H1 (cell line): ENCODE measurements around the gene TPPP. TPM values are rescaled to one million over a fixed set of nuclear protein-coding genes. Genes with fewer than 3 reads are reported as not detected.

Source experiments
- CTCF ChIA-PET: fragments of 300-600 bp; sonication (Branson Sonifier 250); formaldehyde crosslinking; loops from one replicate; lab custom pipeline; 2021; ENCODE audit not compliant: partially characterized antibody; lab: Charles Lee
- POLR2A ChIA-PET: fragments of 300-600 bp; sonication (Branson Sonifier 250); formaldehyde crosslinking; loops from one replicate; lab custom pipeline; 2021; ENCODE audit warnings: inconsistent platforms; ENCODE audit not compliant: partially characterized antibody; lab: Charles Lee
- DNase-seq, 2 experiments: peaks; one replicate each; pipeline versions ENCODE4 v3.0.0 to v3.0.0-alpha.2; 2010 to 2022; ENCODE audit warnings: low spot score in 2 of 2, low read depth in 1 of 2, mixed read lengths in 1 of 2
- FAIRE-seq: peaks from 2 replicates; lab custom pipeline; 2011; peaks lifted over from hg19 to GRCh38; lab: Jason Lieb, UNC
- H2AFZ ChIP-seq: 2 replicates; pipeline ENCODE4 v1.8.1; 2012; ENCODE audit warnings: low read length, inconsistent platforms
- H2AK5ac ChIP-seq: 2 replicates; pipeline ENCODE4 v1.6.1; 2013; ENCODE audit warnings: low read depth, low read length
- H2BK120ac ChIP-seq: replicated peaks from 2 replicates; pipeline ENCODE3; 2013; ENCODE audit warnings: low read depth, low read length, inconsistent platforms
- H2BK12ac ChIP-seq: 2 replicates; pipeline ENCODE4 v1.6.1; 2013; ENCODE audit warnings: low read depth, low read length
- H2BK15ac ChIP-seq: 2 replicates; pipeline ENCODE4 v1.6.1; 2013; ENCODE audit warnings: low read length
- H2BK20ac ChIP-seq: 2 replicates; pipeline ENCODE4 v1.6.1; 2013; ENCODE audit warnings: low read length
- H2BK5ac ChIP-seq: 2 replicates; pipeline ENCODE4 v1.6.1; 2013; ENCODE audit warnings: low read depth, low read length
- H3K14ac ChIP-seq: 2 replicates; pipeline ENCODE4 v1.6.1; 2013; ENCODE audit warnings: inconsistent platforms; ENCODE audit not compliant: insufficient read length
- H3K18ac ChIP-seq: 2 replicates; pipeline ENCODE4 v1.6.1; 2013; ENCODE audit warnings: low read length; ENCODE audit errors: extremely low read depth
- H3K23ac ChIP-seq: 2 replicates; pipeline ENCODE4 v1.6.1; 2013; ENCODE audit warnings: inconsistent platforms; ENCODE audit not compliant: insufficient read length
- H3K23me2 ChIP-seq: 2 replicates; pipeline ENCODE4 v1.6.1; 2013; ENCODE audit warnings: low read depth, low read length
- H3K27ac ChIP-seq: 2 replicates; pipeline ENCODE4 v1.6.1; 2011; ENCODE audit warnings: low read depth, low read length, inconsistent platforms
- H3K27me3 ChIP-seq, 4 experiments: replicated peaks in 1 of 4; 1 replicate in 1 of 4; 2 replicates in 3 of 4; pipeline versions ENCODE4 v1.6.1 to v1.8.1; 2011 to 2013; ENCODE audit warnings: low read length in 3 of 4, mild to moderate bottlenecking in 3 of 4, inconsistent platforms in 2 of 4, mixed read lengths in 2 of 4, moderate library complexity in 1 of 4; ENCODE audit not compliant: control insufficient read depth in 3 of 4, insufficient read depth in 3 of 4; ENCODE audit errors: extremely low read depth in 1 of 4
- H3K36me3 ChIP-seq, 4 experiments: 2 replicates each; pipeline versions ENCODE4 v1.6.1 to v1.8.1; 2011 to 2013; ENCODE audit warnings: mild to moderate bottlenecking in 4 of 4, low read length in 3 of 4, moderate library complexity in 2 of 4, control low read depth in 1 of 4, inconsistent platforms in 1 of 4; ENCODE audit not compliant: insufficient read depth in 4 of 4, control insufficient read depth in 2 of 4
- H3K4ac ChIP-seq: replicated peaks from 2 replicates; pipeline ENCODE3; 2013; ENCODE audit warnings: low read length, low read depth, mixed read lengths, inconsistent platforms; ENCODE audit not compliant: insufficient read length
- H3K4me1 ChIP-seq, 4 experiments: replicated peaks in 1 of 4; 1 replicate in 1 of 4; 2 replicates in 3 of 4; pipeline versions ENCODE4 v1.6.1 to v1.8.1; 2011 to 2013; ENCODE audit warnings: low read length in 3 of 4, inconsistent platforms in 2 of 4, mixed read lengths in 1 of 4; ENCODE audit not compliant: insufficient read depth in 4 of 4, control insufficient read depth in 3 of 4
- H3K4me2 ChIP-seq, 2 experiments: 2 replicates each; pipeline versions ENCODE4 v1.6.1 to v1.8.1; 2011 to 2013; ENCODE audit warnings: low read depth in 2 of 2, low read length in 2 of 2, control low read depth in 1 of 2, inconsistent platforms in 1 of 2, mild to moderate bottlenecking in 1 of 2; ENCODE audit not compliant: insufficient read depth in 1 of 2
- H3K4me3 ChIP-seq, 4 experiments: fragments of 200-600, 300-600 bp in 1 of 4; sonication (generic), shearing (Covaris generic), sonication (Bioruptor Twin) in 1 of 4; 2 replicates each; pipeline versions ENCODE4 v1.5.1 to v1.8.1; 2011 to 2016; ENCODE audit warnings: low read length in 4 of 4, low read depth in 3 of 4, control low read depth in 2 of 4, inconsistent platforms in 2 of 4, mild to moderate bottlenecking in 2 of 4, mixed read lengths in 1 of 4, moderate library complexity in 1 of 4; ENCODE audit not compliant: insufficient read depth in 2 of 4; ENCODE audit errors: extremely low read depth in 1 of 4
- H3K56ac ChIP-seq: replicated peaks from 2 replicates; pipeline ENCODE3; 2013; ENCODE audit warnings: low read depth, mild to moderate bottlenecking, mixed read lengths, low read length, inconsistent platforms; ENCODE audit not compliant: insufficient read length
- H3K79me1 ChIP-seq: 2 replicates; pipeline ENCODE4 v1.6.1; 2013; ENCODE audit warnings: low read depth, low read length, control low read depth
- H3K79me2 ChIP-seq, 2 experiments: 2 replicates each; pipeline versions ENCODE4 v1.6.1 to v1.8.1; 2012 to 2013; ENCODE audit warnings: low read length in 2 of 2, mild to moderate bottlenecking in 2 of 2, inconsistent platforms in 1 of 2; ENCODE audit not compliant: insufficient read depth in 2 of 2, control insufficient read depth in 1 of 2
- H3K9ac ChIP-seq, 4 experiments: replicated peaks in 1 of 4; 1 replicate in 1 of 4; 2 replicates in 3 of 4; pipeline versions ENCODE4 v1.6.1 to v1.8.1; 2011 to 2013; ENCODE audit warnings: low read depth in 3 of 4, low read length in 3 of 4, control low read depth in 2 of 4, mild to moderate bottlenecking in 2 of 4, moderate library complexity in 2 of 4, inconsistent platforms in 1 of 4; ENCODE audit errors: extremely low read depth in 1 of 4
- H3K9me3 ChIP-seq, 2 experiments: 2 replicates each; pipeline versions ENCODE4 v1.6.1 to v1.8.1; 2012 to 2013; ENCODE audit warnings: mild to moderate bottlenecking in 2 of 2, moderate library complexity in 2 of 2, control low read depth in 1 of 2, inconsistent platforms in 1 of 2, low read depth in 1 of 2, low read length in 1 of 2, mixed read lengths in 1 of 2; ENCODE audit not compliant: insufficient read depth in 2 of 2
- H4K20me1 ChIP-seq, 2 experiments: replicated peaks in 1 of 2; 2 replicates each; pipeline versions ENCODE3 to v1.8.1; 2011 to 2013; ENCODE audit warnings: inconsistent platforms in 2 of 2, low read length in 2 of 2, mild to moderate bottlenecking in 1 of 2; ENCODE audit not compliant: insufficient read depth in 2 of 2, control insufficient read depth in 1 of 2
- H4K5ac ChIP-seq: 2 replicates; pipeline ENCODE4 v1.6.1; 2013; ENCODE audit warnings: low read length, low read depth, mixed read lengths, inconsistent platforms; ENCODE audit not compliant: insufficient read length
- H4K8ac ChIP-seq: 2 replicates; pipeline ENCODE4 v1.8.0; 2013; ENCODE audit warnings: mild to moderate bottlenecking, moderate library complexity, low read length, inconsistent platforms; ENCODE audit not compliant: insufficient read depth; ENCODE audit errors: extremely low read depth
- H4K91ac ChIP-seq: replicated peaks from 2 replicates; pipeline ENCODE3; 2013; ENCODE audit warnings: low read length, mixed read lengths, inconsistent platforms; ENCODE audit not compliant: insufficient read length
- CBX8 ChIP-seq: fragments of 300-800, 300-1000 bp; sonication (generic); IDR thresholded peaks from 2 replicates; pipeline ENCODE4 v1.7.1; 2016; ENCODE audit warnings: low read depth, low read length, borderline replicate concordance
- EZH2 ChIP-seq: fragments of 200-600 bp; sonication (generic); IDR thresholded peaks from 2 replicates; pipeline ENCODE4 v1.7.1; 2012; ENCODE audit warnings: low read depth, mild to moderate bottlenecking, moderate library complexity, low read length, inconsistent platforms; ENCODE audit not compliant: severe bottlenecking
- FOSL1 ChIP-seq: IDR thresholded peaks from 2 replicates; pipeline ENCODE4 v1.6.1; 2011; ENCODE audit warnings: mild to moderate bottlenecking, low read depth, low read length, moderate library complexity; ENCODE audit not compliant: insufficient read depth
- GTF2F1 ChIP-seq: IDR thresholded peaks from 2 replicates; pipeline ENCODE4 v1.6.1; 2012; ENCODE audit warnings: low read depth, low read length, improper control_type of control experiment, borderline replicate concordance
- MAFK ChIP-seq: IDR thresholded peaks from 2 replicates; pipeline ENCODE4 v1.6.1; 2012; ENCODE audit warnings: low read depth, mild to moderate bottlenecking, improper control_type of control experiment, low read length
- WGBS, 2 experiments: shearing (Covaris generic) in 1 of 2; methylation state at CpG; one replicate each; pipeline versions ENCODE4 v1.1.6 to v1.1.7; 2013 to 2015; ENCODE audit warnings: low lambda C conversion rate in 2 of 2, mixed read lengths in 2 of 2, inconsistent platforms in 1 of 2, low coverage in 1 of 2, missing lambda C conversion rate in 1 of 2; ENCODE audit not compliant: insufficient replicate concordance in 2 of 2, insufficient coverage in 1 of 2, insufficient read length in 1 of 2; ENCODE audit errors: extremely low coverage in 1 of 2, missing lambda C conversion rate in 1 of 2; 5-methylcytosine and 5-hydroxymethylcytosine counted together
- polyA plus RNA-seq, 7 experiments: library from polyadenylated mRNA; depleted of rRNA in 3 of 7; stranded (reverse) in 5 of 7; unstranded in 2 of 7; fragments of >200 nt in 5 of 7; fragments of 200-250 nt in 2 of 7; gene quantifications; 1 replicate in 5 of 7; 2 replicates in 1 of 7; 4 replicates in 1 of 7; pipeline versions ENCODE4 v1.2.1 to v1.2.3, GENCODE V29; 2011 to 2013; ENCODE audit warnings: missing spikeins in 2 of 7, mixed read lengths in 2 of 7
- total RNA-seq: library from RNA; stranded (reverse); fragmentation: NEBNext Ultra II Directional; extraction: Animal tissue kit (Norgen Biotek cat#: 25700); gene quantifications from 2 replicates; pipeline ENCODE4 v1.2.1, GENCODE V29; 2021
- TF ChIP-seq, protein P1 (sequence below): IDR thresholded peaks from 2 replicates; pipeline ENCODE4 v1.6.1; 2012; ENCODE audit warnings: inconsistent platforms

Gene TPPP
- total and polyA plus RNA-seq, 2 of the 8 experiments (the other 6 are each of a cell fraction or from before 2014, with no cell fraction given) = 0.36 to 0.93 TPM

DNA sequence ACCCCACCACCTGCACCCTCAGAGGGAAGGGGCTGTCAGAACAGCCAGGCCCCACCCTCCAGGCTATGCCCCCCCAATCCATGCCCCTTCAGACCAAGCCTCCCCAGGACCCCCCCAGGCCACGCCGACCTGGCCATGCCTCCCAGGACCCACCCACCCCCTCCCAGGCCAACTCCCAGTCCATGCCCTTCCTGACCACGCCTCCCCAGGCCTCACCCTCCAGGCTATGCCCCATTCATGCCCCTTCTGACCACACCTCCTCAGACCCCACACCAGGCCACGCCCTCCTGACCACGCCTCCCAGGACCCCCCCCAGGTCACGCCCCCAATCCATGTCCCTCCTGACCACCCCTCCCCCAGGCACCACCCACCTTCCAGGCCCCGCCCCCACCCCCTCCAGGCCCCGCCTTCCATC lies 27.6 kb downstream of the TPPP start:
- H4K8ac ChIP-seq = no peak overlapping the region
- peaks cover 0 to 9% (median 0%) of the 10 kb centered on the region in 4 experiments; a peak in 2 of 7 replicates for H3K4me1 ChIP-seq
- H2BK20ac ChIP-seq = no peak overlapping the region
- H4K5ac ChIP-seq = no peak overlapping the region
- no peak overlapping the region for H3K4ac ChIP-seq
- DNase-seq (no peak), FAIRE-seq (no peak)
- H2AFZ ChIP-seq = no peak overlapping the region
- no peaks in the 10 kb centered on the region for H3K9me3 ChIP-seq
- no peaks in the 10 kb centered on the region for H3K27me3 ChIP-seq
- H3K4me3 ChIP-seq = no peak overlapping the region
- CTCF ChIA-PET = interaction anchor here (1.0 kb wide), 1 partner anchor 12 kb away, joined by 3 read pairs; no protein-coding TSS in a partner anchor
- no peak overlapping the region for H2BK120ac ChIP-seq
- no peak overlapping the region for H3K9ac ChIP-seq
- no peak overlapping the region for H3K14ac ChIP-seq
- H3K36me3 ChIP-seq = peaks cover 3 to 31% (median 6%) of the 10 kb centered on the region in 4 experiments; a peak in 6 of 8 replicates
- peaks cover 4% of the 10 kb centered on the region; the same call in 1 of the 2 replicates for H3K79me1 ChIP-seq
- no peak overlapping the region for H2AK5ac ChIP-seq
- peaks cover 7 to 16% of the 10 kb centered on the region in 2 experiments for H4K20me1 ChIP-seq
- H2BK5ac ChIP-seq = no peak overlapping the region
- H3K56ac ChIP-seq = no peak overlapping the region
- H3K79me2 ChIP-seq = no peaks in the 10 kb centered on the region
- H2BK15ac ChIP-seq = no peak overlapping the region
- H3K23ac ChIP-seq = no peak overlapping the region
- POLR2A ChIA-PET = interaction anchor here (1.8 kb wide), 1 partner anchor 12 kb away, joined by 5 read pairs; no protein-coding TSS in a partner anchor
- no peak overlapping the region for H3K27ac ChIP-seq
- no peak overlapping the region for H2BK12ac ChIP-seq
- no peak overlapping the region for H4K91ac ChIP-seq
- WGBS, 2 experiments = no CpG with 5 or more reads among the region's 8 CpGs
- TF ChIP-seq EZH2 = no peak
- no peak for TF ChIP-seq MAFK
- no peak for TF ChIP-seq GTF2F1
- no peak for TF ChIP-seq CBX8
- no peak for TF ChIP-seq FOSL1
- TF ChIP-seq, protein P1, sequence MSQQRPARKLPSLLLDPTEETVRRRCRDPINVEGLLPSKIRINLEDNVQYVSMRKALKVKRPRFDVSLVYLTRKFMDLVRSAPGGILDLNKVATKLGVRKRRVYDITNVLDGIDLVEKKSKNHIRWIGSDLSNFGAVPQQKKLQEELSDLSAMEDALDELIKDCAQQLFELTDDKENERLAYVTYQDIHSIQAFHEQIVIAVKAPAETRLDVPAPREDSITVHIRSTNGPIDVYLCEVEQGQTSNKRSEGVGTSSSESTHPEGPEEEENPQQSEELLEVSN = no peak
- no peak overlapping the region for H3K4me2 ChIP-seq
- H3K18ac ChIP-seq = no peak overlapping the region
- H3K23me2 ChIP-seq = no peaks in the 10 kb centered on the region
